Gastrocnemius medialis (tissue), 4 donors: ENCODE measurements around the gene HSD17B3. TPM values are rescaled to one million over a fixed set of nuclear protein-coding genes. Genes with fewer than 3 reads are reported as not detected.

Source experiments
- ATAC-seq, 2 donors: fragments of 150-250 bp; one replicate each; pipeline ENCODE4 v1.9.1; 2016
- DNase-seq, 2 donors: peaks; one replicate each; pipeline ENCODE4 v3.0.0-alpha.2; 2019
- H3K27ac ChIP-seq, 4 donors: fragments of 200-600 bp; sonication (generic); 1 replicate in 1 of 4; 2 replicates in 3 of 4; pipeline ENCODE4 v1.5.1; 2016 to 2018; ENCODE audit warnings: mild to moderate bottlenecking in 2 of 4, moderate library complexity in 1 of 4
- H3K27me3 ChIP-seq, 3 donors: fragments of 200-600 bp; sonication (generic) in 2 of 3; 1 replicate in 1 of 3; 2 replicates in 2 of 3; pipeline versions ENCODE4 v1.5.1 to v1.6.0; 2016 to 2019; ENCODE audit warnings: mild to moderate bottlenecking in 1 of 3, moderate library complexity in 1 of 3
- H3K36me3 ChIP-seq, 2 donors: fragments of 200-600 bp; sonication (generic) in 1 of 2; one replicate each; pipeline ENCODE4 v1.5.1; 2017 to 2018
- H3K4me1 ChIP-seq, 2 donors: fragments of 200-600 bp; sonication (generic) in 1 of 2; one replicate each; pipeline ENCODE4 v1.5.1; 2016 to 2017; ENCODE audit warnings: mild to moderate bottlenecking in 2 of 2
- H3K4me3 ChIP-seq, 4 donors: fragments of 200-600 bp; sonication (generic) in 3 of 4; 1 replicate in 1 of 4; 2 replicates in 3 of 4; pipeline ENCODE4 v1.5.1; 2016 to 2019; ENCODE audit warnings: mild to moderate bottlenecking in 2 of 4
- H3K9me3 ChIP-seq, 3 donors: fragments of 200-600 bp; sonication (generic) in 2 of 3; 1 replicate in 1 of 3; 2 replicates in 2 of 3; pipeline ENCODE4 v1.5.1; 2016 to 2019
- CTCF ChIP-seq, 5 experiments: fragments of 450-650 bp in 3 of 5; fragments of 200-600 bp in 2 of 5; sonication (generic) in 2 of 5; IDR thresholded peaks in 4 of 5; conservative IDR thresholded peaks in 1 of 5; 1 replicate in 4 of 5; 2 replicates in 1 of 5; pipeline ENCODE4 v1.5.1; 2016 to 2019; ENCODE audit warnings: antibody characterized with exemption in 5 of 5, mild to moderate bottlenecking in 3 of 5, moderate library complexity in 3 of 5
- POLR2A ChIP-seq, 2 donors: fragments of 450-650 bp; IDR thresholded peaks; one replicate each; pipeline ENCODE4 v1.6.1; 2017; ENCODE audit warnings: antibody characterized with exemption in 2 of 2, mild to moderate bottlenecking in 2 of 2, moderate library complexity in 2 of 2
- in situ Hi-C, 4 donors: fragments of 200-750 bp; cut with MboI; loops; one replicate each; pipeline versions ENCODE4 v1.15.0 to v1.8.0; 2017; ENCODE audit warnings: low sequenced_read_pairs in 4 of 4
- intact Hi-C: fragments of 100-400 bp; cut with DNase I; formaldehyde crosslinking; loops from one replicate; pipeline ENCODE4 v1.15.1; 2023; ENCODE audit warnings: low total_unique reads
- total RNA-seq, 4 donors: library from RNA; depleted of rRNA; stranded (reverse); fragments of >200 nt; gene quantifications; one replicate each; pipeline versions ENCODE4 v1.1.0 to v1.2.3, GENCODE V29; 2016

The HSD17B3 gene
- total RNA-seq, 4 donors from 2014 or later: not detected

- TF ChIP-seq CTCF (IDR thresholded peaks at IDR 0.05 in 4 of 5, conservative IDR thresholded peaks at IDR 0.05 in 1 of 5) (no peak), POLR2A (IDR thresholded peaks at IDR 0.05) (no peak)
- Histone ChIP-seq H3K9me3 (no peaks in the 10 kb centered on the region), H3K27me3 (no peaks in the 10 kb centered on the region), H3K27ac (no peak overlapping the region), H3K4me3 (no peak overlapping the region), H3K4me1 (no peaks in the 10 kb centered on the region), H3K36me3 (no peaks in the 10 kb centered on the region)
- in situ Hi-C loops (loop anchor here (25.0 kb wide), 3 partner anchors 316 to 1516 kb away; partner anchors contain the start of gene ERCC6L2 (in 1 of the 4)), intact Hi-C loops (no loop called here)
- ATAC-seq (no peak), DNase-seq (no peak)
Measured at GRCh38 chr9:96202971-96203780, 98.8 kb downstream of the HSD17B3 start.

GRCh38 chr9:96201140-96201539, 100.8 kb downstream of the HSD17B3 start:
- H3K27ac ChIP-seq: no peak overlapping the region
- no peaks in the 10 kb centered on the region for H3K9me3 ChIP-seq
- no peaks in the 10 kb centered on the region for H3K4me1 ChIP-seq
- no peak overlapping the region for H3K4me3 ChIP-seq
- no peaks in the 10 kb centered on the region for H3K27me3 ChIP-seq
- DNase-seq: no peak
- no peak for ATAC-seq
- intact Hi-C loops (no loop called here), in situ Hi-C loops (loop anchor here (25.0 kb wide), 3 partner anchors 314 to 1514 kb away; partner anchors contain the start of gene ERCC6L2 (in 1 of the 4))
- TF ChIP-seq POLR2A (IDR thresholded peaks at IDR 0.05) (no peak), CTCF (IDR thresholded peaks at IDR 0.05 in 4 of 5, conservative IDR thresholded peaks at IDR 0.05 in 1 of 5) (no peak)
- H3K36me3 ChIP-seq: no peaks in the 10 kb centered on the region

GRCh38 chr9:96199006-96199405, 103.0 kb downstream of the HSD17B3 start:
- Histone ChIP-seq H3K27me3 (no peaks in the 10 kb centered on the region), H3K4me1 (no peaks in the 10 kb centered on the region), H3K36me3 (no peaks in the 10 kb centered on the region), H3K27ac (no peak overlapping the region), H3K4me3 (no peak overlapping the region), H3K9me3 (no peaks in the 10 kb centered on the region)
- in situ Hi-C loops: no loop called here
- DNase-seq: no peak
- ATAC-seq: no peak
- intact Hi-C loops: no loop called here
- TF ChIP-seq CTCF (IDR thresholded peaks at IDR 0.05 in 4 of 5, conservative IDR thresholded peaks at IDR 0.05 in 1 of 5) (no peak), POLR2A (IDR thresholded peaks at IDR 0.05) (no peak)

GRCh38 chr9:96195541-96195940, 106.4 kb downstream of the HSD17B3 start:
- in situ Hi-C loops: no loop called here
- ATAC-seq (no peak), DNase-seq (no peak)
- no peak overlapping the region for H3K4me3 ChIP-seq
- no peak overlapping the region for H3K27ac ChIP-seq
- H3K27me3 ChIP-seq: no peaks in the 10 kb centered on the region
- H3K9me3 ChIP-seq: no peaks in the 10 kb centered on the region
- H3K4me1 ChIP-seq: no peaks in the 10 kb centered on the region
- H3K36me3 ChIP-seq: no peaks in the 10 kb centered on the region
- no peak for TF ChIP-seq CTCF (IDR thresholded peaks at IDR 0.05 in 4 of 5, conservative IDR thresholded peaks at IDR 0.05 in 1 of 5)
- no peak for TF ChIP-seq POLR2A (IDR thresholded peaks at IDR 0.05)
- intact Hi-C loops: no loop called here
